GM18519 (cell line): ENCODE results near the gene HOXC4.

Experiments used
- ATAC-seq: cut with Tn5 transposase; IDR thresholded peaks from one replicate; pipeline ENCODE4 v1.9.1; 2021; ENCODE audit warnings: mild to moderate bottlenecking, moderate library complexity; ENCODE audit not compliant: unreplicated experiment, low FRiP score

Gene HOXC4

DNA sequence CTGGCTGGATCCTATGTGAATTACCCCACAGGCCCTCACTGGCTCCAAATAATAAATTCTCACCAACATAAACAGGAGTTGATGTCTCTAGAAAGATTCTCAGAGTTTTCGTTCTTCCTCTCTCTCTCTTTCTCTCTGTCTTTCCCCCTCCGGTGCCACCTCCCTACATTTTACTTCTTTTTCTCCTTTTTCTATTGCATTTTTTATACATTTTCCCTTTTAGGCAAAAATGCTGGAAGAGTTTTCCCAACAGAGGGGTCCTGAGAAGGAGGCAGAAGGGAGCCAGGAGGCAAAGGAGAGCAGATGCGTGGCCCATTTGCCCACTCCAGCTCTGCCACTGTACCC is 26.2 kb upstream of the HOXC4 start:
- ATAC-seq, result no peak

DNA sequence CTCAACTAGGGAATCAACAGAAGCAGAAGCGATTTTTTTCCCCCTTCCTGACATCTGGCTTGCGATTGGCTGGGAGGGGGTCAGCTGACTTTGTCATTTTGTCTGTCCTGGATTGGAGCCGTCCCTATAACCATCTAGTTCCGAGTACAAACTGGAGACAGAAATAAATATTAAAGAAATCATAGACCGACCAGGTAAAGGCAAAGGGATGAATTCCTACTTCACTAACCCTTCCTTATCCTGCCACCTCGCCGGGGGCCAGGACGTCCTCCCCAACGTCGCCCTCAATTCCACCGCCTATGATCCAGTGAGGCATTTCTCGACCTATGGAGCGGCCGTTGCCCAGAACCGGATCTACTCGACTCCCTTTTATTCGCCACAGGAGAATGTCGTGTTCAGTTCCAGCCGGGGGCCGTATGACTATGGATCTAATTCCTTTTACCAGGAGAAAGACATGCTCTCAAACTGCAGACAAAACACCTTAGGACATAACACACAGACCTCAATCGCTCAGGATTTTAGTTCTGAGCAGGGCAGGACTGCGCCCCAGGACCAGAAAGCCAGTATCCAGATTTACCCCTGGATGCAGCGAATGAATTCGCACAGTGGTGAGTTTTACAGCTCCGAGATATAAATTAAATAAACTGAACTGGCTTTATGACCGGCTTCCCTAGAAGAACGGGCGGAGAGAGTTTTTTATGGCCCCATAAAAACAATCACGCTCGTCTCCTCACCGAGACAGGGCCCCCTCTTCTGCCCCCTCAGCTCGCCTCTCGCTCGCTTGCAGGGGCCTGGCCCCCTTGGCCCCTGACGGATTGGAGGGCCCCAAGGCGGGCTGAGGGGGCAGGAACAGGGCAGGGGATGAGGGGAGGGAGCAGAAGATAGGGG is 25.1 kb upstream of the HOXC4 start, which contains the start of gene HOXC6:
HOXC6 (plus strand) TSS at position 127 of the 888 bp plus-strand sequence; CDS start at position 209, 82 bp downstream.
- ATAC-seq, result no peak

DNA sequence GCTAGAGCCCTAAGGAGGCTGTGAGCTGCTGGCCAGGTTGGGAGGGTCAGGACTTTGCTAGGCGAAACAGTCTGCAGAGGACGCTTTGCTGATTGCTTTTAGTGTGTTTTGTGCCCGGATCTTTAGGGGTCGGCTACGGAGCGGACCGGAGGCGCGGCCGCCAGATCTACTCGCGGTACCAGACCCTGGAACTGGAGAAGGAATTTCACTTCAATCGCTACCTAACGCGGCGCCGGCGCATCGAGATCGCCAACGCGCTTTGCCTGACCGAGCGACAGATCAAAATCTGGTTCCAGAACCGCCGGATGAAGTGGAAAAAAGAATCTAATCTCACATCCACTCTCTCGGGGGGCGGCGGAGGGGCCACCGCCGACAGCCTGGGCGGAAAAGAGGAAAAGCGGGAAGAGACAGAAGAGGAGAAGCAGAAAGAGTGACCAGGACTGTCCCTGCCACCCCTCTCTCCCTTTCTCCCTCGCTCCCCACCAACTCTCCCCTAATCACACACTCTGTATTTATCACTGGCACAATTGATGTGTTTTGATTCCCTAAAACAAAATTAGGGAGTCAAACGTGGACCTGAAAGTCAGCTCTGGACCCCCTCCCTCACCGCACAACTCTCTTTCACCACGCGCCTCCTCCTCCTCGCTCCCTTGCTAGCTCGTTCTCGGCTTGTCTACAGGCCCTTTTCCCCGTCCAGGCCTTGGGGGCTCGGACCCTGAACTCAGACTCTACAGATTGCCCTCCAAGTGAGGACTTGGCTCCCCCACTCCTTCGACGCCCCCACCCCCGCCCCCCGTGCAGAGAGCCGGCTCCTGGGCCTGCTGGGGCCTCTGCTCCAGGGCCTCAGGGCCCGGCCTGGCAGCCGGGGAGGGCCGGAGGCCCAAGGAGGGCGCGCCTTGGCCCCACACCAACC is 23.9 kb upstream of the HOXC4 start:
- ATAC-seq, result no peak

DNA sequence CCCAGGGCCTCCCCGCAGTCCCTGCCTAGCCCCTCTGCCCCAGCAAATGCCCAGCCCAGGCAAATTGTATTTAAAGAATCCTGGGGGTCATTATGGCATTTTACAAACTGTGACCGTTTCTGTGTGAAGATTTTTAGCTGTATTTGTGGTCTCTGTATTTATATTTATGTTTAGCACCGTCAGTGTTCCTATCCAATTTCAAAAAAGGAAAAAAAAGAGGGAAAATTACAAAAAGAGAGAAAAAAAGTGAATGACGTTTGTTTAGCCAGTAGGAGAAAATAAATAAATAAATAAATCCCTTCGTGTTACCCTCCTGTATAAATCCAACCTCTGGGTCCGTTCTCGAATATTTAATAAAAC is 23.2 kb upstream of the HOXC4 start:
- ATAC-seq, result no peak

DNA sequence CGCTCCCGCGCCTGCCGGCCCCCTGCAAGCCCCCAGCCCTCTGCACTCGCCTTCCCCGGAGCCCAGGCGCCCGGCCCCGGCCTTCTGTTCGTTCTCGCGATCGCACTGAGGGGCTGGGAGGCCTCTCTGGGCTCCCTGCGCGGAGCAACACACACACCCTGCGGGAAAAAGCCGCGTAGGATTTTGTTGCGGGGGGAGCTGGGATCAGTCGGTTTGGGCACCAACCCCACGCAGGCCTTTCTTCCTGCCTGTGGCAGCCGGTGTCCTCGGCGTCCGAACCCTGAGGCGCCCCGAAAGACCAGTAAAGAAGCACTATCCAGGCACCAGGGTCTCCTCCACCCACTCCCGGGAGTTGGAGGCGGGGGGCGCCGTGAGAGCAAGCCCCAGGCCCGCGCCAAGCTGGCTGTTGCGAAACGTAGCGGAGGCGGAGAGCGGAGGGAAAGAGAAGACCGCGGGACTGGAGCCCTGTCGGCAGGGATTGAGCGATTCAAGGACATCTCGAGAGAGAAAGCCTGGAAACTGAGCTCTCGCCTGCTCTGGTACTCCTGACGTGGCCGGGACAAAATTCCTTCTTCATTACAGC is 22.7 kb upstream of the HOXC4 start:
- ATAC-seq, result no peak

GRCh38 chr12:54031480-54031879 is 22.2 kb upstream of the HOXC4 start:
- ATAC-seq, result no peak

GRCh38 chr12:54032086-54032619 is 21.5 kb upstream of the HOXC4 start:
- no peak for ATAC-seq

- ATAC-seq, result no peak
Measured at GRCh38 chr12:54032627-54033100, 21.0 kb upstream of the HOXC4 start, which contains the start of gene HOXC5. Gene HOXC5 (plus strand): TSS chr12:54033050. CDS start chr12:54033123, 73 bp downstream.

DNA sequence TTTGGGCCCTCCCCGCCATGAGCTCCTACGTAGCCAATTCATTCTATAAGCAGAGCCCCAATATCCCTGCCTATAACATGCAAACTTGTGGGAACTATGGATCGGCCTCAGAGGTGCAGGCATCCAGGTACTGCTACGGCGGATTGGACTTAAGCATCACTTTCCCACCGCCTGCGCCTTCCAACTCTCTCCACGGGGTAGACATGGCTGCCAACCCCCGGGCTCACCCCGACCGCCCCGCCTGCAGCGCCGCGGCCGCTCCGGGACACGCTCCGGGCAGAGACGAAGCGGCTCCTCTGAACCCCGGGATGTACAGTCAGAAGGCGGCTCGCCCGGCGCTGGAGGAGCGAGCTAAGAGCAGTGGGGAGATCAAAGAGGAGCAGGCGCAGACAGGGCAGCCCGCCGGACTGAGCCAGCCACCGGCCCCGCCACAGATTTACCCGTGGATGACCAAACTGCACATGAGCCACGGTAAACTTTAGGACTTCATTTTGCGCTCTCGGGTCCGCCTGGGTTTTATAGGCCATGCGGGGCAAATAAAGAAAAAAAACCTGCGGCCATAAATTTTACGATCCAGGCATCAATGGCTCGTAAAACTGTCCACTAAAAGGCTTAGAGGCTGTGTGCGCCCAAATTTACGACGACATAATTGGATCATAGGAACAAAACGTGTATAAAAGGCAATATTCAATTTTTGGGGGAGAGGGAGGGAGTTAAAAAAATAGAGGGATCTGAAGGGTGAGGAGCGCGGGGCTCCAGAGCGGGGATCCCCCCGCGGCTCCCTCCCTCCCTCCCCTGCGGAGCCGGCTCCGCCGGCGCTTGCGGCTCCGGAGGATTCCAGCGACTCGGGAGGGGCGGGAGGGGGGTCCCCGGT is 20.3 kb upstream of the HOXC4 start:
- no peak for ATAC-seq

DNA sequence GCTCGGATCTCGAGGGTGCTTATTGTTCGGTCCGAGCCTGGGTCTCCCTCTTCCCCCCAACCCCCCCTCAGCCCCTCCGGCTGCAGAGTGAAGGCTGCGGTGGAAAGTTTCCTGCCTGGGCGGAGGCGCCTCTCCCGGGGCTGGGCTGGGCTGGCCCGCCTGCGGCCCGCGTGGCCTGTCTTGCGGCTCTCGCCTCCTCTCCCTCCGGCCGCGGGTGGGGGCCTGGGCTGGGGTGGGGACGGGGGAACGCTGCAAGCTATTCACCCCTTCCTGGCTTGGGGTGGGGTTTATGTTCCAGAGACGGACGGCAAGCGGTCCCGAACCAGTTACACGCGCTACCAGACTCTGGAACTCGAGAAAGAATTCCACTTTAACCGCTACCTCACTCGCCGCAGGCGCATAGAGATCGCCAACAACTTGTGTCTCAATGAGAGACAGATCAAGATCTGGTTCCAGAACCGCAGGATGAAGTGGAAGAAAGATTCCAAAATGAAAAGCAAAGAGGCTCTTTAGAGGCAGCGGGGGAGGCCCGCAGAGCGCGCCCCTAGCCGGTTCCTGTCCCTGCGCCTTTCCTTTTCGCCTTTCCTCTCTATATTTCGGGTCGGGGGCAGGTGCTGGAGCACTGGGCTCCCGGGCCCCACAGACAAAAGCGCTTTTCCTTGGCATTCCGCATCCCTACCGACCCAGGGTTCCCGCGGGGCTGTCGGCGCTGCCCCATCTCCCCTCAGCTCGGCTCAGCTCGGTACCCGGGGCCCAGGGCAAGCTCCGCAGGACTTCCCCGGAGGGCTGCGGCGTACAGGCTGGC is 19.5 kb upstream of the HOXC4 start:
- no peak for ATAC-seq

- ATAC-seq, result no peak
Measured at GRCh38 chr12:54034785-54035310, 18.8 kb upstream of the HOXC4 start.

- no peak for ATAC-seq
Measured at GRCh38 chr12:54035568-54036264, 17.9 kb upstream of the HOXC4 start.

- ATAC-seq, result no peak
Measured at GRCh38 chr12:54036620-54037359, 16.8 kb upstream of the HOXC4 start.

- ATAC-seq, result no peak
Measured at GRCh38 chr12:54037360-54038283, 16.0 kb upstream of the HOXC4 start.

GRCh38 chr12:54038284-54038870 is 15.3 kb upstream of the HOXC4 start:
- no peak for ATAC-seq

DNA sequence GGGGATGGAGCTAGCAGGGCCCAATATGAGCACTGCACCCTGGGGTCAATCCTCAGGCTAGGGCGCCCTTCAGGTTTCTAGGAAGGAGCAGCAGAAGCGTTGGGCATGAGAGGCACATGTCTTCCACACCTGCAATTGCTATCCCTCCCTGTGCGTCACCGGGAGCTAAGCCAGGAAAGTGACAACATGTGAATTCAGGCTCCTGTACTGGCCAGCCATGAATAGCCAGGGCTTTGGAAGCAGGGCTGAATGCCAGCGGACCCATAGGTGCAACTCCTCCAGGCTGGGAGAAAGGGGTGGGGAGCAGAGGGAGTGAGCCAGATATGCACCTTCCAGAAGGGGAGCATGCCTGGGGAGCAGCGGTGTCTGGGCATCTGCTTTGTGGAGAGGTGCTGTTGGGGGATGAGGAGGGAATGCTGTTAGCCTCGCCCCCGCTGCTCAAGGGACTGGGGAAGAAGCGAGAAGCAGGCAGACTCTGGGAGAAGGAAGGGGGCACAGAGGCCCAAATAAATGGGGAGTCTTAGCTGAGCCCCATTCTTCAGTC is 14.7 kb upstream of the HOXC4 start:
- no peak for ATAC-seq
